Neural cell (in vitro differentiated cells): ENCODE results near the gene RNASE11.

Experiments used
- TAF1 ChIP-seq: IDR thresholded peaks from 2 replicates; pipeline ENCODE4 v1.6.1; 2012; ENCODE audit warnings: low read depth
- TF ChIP-seq, protein P1 (sequence below): fragments of 450-650 bp; IDR thresholded peaks from 2 replicates; pipeline ENCODE4 v1.5.1; 2014; ENCODE audit warnings: antibody characterized with exemption, mild to moderate bottlenecking, moderate library complexity; ENCODE audit not compliant: poor library complexity, severe bottlenecking

DNA sequence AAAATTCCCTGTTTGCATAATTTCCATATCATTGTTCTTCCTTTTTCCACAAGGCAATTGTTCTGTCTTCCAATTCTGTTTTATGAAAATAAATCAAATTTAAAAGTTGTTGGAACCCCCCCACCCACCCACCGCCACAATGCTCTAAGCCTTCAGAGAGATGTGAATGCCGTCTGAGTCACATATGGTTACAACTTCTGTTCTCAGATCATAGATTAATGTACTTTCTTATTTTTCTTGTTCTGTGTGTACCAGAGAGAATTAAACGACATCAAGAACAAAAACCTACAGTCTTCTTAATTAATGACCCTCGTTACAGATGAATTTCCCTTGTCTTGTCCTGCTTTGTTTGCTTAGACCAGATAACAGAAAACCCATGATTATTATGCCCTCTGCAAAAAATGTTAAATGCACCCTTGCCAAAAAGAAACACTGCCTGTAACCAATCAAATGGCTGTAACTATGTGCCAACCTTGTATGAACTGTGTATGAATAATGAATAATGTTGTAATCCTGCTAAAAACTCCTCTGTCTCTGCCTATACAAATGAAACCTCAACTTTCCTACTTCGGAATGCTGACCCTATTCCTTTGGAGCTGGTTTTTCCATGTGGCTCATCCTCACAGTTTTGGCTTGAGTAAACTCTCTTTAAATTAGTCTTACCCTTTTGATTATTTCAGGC is 39.7 kb upstream of the RNASE11 start:
- TF ChIP-seq, protein P1, sequence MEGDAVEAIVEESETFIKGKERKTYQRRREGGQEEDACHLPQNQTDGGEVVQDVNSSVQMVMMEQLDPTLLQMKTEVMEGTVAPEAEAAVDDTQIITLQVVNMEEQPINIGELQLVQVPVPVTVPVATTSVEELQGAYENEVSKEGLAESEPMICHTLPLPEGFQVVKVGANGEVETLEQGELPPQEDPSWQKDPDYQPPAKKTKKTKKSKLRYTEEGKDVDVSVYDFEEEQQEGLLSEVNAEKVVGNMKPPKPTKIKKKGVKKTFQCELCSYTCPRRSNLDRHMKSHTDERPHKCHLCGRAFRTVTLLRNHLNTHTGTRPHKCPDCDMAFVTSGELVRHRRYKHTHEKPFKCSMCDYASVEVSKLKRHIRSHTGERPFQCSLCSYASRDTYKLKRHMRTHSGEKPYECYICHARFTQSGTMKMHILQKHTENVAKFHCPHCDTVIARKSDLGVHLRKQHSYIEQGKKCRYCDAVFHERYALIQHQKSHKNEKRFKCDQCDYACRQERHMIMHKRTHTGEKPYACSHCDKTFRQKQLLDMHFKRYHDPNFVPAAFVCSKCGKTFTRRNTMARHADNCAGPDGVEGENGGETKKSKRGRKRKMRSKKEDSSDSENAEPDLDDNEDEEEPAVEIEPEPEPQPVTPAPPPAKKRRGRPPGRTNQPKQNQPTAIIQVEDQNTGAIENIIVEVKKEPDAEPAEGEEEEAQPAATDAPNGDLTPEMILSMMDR = no peak
- no peak for TF ChIP-seq TAF1
